Measurements from ENCODE around the gene MLLT3.

The MLLT3 gene

DNA sequence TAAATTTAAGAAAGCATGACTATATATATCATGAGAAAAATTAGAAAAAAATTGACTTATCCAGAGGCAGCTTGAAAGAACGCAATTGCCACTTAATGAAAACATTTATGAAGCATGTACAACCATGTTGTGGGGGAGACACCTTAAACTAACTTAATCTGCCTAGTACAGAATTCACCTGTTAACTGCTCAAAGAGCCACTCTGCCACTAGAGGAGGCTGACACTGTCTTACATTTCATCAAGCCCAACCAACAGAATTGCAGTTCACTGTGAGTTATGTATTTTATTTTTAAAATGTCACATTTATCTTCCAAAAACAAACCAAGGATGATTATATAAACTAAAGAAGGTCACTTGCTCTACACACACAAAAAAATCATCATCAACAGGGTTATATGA, 252.9 kb downstream of the MLLT3 start:
- DNase-seq: no peak

- DNase-seq: no peak
Observed at GRCh38 chr9:20367855-20368254, 254.4 kb downstream of the MLLT3 start.

DNA sequence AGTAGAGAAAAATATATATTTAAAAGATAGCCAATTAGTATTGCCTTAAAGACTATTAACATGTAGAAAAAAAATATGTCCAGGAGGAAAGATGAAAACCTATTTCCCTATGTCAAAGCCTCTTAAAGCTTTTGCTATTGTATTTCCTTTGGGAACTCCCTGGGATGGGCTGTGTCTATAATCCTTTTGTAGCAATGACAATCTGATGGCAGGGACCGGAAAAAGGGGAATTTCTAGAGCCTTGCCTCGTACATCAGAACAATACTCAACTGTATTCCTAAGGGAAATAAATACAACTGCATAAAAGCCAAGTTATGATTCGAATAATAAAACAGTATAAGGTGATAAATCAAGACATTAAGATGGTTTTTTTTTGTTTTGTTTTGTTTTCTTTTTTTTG, 257.3 kb downstream of the MLLT3 start:
- no peak for DNase-seq

- no peak for DNase-seq
Observed at GRCh38 chr9:20363233-20363632, 259.1 kb downstream of the MLLT3 start.

- no peak for DNase-seq
Observed at GRCh38 chr9:20361656-20362570, 260.4 kb downstream of the MLLT3 start.

- no peak for DNase-seq
Observed at GRCh38 chr9:20361229-20361628, 261.1 kb downstream of the MLLT3 start.

GRCh38 chr9:20358207-20358606, 264.1 kb downstream of the MLLT3 start:
- DNase-seq: no peak

GRCh38 chr9:20357037-20357432, 265.3 kb downstream of the MLLT3 start:
- no peak for DNase-seq

- peak in 3 of 4 experiments; percentile 8 to 27 (median 10) for DNase-seq
Observed at GRCh38 chr9:20356403-20357036, 265.8 kb downstream of the MLLT3 start.

- DNase-seq: no peak
Observed at GRCh38 chr9:20355022-20355421, 267.3 kb downstream of the MLLT3 start.

DNA sequence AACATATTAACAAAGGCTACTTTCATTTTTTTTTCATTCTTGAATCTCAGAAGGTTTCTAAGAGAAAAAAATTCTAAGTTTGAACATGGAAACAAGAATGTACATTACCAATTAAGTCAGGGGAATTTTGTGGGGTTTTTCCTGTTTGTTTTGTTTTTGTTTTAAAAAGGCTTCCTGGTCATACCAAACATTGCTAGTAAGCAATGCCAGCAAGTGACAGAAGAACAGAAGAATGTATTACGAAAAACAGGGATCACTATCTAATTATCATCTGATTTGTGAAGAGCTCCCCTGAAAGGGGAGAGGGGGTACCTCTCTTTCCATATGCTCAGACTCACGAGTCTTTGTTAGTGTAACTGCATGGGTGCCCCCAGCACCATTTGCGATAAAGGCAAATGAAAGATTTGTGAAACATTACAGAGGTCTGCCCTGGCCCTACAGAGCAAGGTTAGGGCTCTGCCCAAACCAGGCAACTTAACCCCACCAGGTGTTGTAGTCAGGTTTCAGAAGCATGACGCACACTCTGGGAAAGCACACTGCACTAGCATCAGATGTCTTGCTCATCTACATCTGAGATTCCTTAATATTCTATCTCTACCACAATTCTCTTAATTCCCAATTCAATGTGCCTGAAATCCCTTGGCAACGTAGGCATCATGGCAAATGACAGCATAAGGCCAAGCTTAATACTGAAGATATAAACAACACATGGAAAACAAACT, 268.2 kb downstream of the MLLT3 start:
- no peak for DNase-seq

- no peak for DNase-seq
Observed at GRCh38 chr9:20353524-20353923, 268.8 kb downstream of the MLLT3 start.

DNA sequence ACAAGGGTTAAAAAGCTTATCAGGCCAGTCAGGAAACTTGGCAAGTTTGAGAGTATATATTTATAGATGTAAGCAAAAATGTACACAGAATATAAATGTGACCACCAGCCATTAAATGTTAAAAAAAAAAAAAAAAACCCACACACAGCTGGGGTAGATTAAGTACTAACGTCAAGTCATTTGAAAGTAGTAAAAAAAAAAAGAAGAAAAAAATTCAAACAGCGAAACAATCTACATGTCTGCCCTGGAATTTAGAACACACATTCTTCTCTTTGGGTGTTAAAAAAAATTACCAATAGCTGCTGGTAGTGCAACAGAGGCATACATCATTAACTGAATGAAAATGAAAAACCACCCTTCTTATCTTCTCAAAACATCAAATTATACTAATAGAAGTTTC, 269.7 kb downstream of the MLLT3 start:
- DNase-seq: no peak

DNA sequence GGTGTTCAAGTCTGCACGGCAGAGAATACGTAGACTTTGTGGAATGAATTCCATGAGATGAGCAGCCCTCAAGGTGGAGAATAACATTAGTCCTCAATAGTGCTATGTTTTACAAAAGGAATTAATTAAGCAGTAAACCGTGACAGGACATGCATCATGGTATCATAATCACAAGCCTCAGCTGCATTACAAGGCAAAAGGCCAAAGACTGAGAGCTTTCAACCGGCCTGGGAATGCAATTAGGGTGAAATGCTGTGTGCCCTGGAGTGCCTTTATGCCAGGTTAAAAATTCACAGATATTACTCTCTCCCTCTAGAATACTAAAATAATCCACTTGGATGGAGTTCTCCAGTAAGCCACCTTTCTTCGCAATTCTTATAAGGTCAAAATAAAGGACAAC, 270.6 kb downstream of the MLLT3 start:
- DNase-seq: no peak

DNA sequence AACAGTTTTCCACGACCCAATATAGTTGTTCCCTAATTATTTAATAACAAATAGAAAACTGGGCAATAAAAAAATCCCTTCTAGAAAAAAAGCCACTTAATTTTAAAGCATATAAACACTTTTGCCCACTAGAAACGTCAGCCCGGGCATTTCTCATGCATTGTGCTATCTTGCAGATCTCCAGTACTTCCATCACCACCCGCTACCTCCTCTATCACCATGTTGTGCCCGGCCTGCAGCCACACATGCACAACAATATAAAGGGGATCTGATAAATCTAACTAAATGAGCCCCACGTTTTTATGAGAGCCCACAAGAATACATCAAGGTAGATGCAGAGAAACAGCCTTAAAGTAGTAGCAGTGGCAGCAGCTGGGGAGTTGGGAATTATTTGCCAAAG, 272.7 kb downstream of the MLLT3 start:
- DNase-seq: no peak

DNA sequence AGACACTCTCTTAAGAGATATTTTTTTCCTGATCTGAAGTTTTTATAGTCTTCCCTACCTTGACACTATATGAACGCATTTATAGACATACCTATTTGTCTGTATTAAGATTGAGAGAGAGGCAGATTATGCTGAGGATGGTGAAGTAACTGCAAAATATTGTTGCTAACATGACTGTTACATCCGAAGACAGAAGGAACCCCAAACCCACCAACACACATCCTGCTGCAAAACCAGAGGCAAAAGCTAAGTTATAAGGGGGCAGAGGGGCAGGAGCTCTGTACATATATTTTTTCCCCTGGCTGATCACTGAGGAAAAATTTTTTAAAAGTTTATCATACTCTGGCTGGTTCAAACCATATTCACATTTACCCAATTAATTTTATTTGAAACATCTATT, 279.0 kb downstream of the MLLT3 start:
- no peak for DNase-seq

DNA sequence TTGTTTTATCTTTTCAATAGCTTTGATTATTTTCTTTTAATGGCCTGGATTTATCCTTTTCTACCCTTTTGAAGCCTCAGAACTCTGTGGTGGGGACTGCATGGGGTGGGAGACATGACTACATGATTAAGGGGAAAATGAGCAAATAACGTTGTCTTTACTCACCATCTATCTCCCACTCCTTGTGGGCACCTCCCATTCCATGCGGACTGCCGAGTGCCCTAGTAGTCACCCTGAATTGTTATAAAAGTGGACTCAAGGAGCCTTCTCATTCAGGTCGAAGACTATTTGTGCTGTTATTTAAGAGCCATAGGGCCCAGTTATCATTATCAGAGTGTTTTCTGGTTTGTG, 281.8 kb downstream of the MLLT3 start:
- no peak for DNase-seq

DNA sequence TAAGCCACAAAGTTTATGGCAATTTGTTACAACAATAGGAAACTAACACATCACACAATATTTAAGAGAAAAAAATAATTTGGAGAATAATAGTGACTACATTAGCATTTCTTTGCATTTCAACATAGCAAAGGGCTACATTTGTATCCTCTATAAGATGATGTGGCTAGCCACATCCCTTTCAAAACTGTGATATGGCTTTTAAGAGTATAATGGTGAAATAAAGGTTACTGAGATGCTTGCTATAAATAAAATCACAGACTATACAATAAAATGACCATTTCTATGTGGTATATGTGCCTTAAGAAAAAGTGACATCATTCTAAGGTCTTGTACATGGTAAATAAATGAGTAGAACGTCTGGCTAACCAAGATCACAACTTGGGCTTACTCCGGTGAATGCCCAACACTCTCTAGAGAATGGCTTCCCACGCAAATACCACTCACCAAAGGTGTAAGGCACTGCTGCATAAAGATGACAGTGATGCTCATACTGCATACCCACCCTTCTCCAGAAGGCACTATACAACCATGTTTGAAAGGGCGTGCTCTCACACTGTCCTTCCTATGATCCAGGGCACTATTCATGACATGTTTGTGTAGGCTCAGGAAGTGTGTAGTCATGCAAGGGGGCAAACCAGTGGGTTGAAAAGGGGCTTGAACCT, 286.5 kb downstream of the MLLT3 start:
- DNase-seq: no peak

- DNase-seq: no peak
Observed at GRCh38 chr9:20333991-20334390, 288.3 kb downstream of the MLLT3 start.

- DNase-seq: no peak
Observed at GRCh38 chr9:20331095-20331685, 291.1 kb downstream of the MLLT3 start.

DNA sequence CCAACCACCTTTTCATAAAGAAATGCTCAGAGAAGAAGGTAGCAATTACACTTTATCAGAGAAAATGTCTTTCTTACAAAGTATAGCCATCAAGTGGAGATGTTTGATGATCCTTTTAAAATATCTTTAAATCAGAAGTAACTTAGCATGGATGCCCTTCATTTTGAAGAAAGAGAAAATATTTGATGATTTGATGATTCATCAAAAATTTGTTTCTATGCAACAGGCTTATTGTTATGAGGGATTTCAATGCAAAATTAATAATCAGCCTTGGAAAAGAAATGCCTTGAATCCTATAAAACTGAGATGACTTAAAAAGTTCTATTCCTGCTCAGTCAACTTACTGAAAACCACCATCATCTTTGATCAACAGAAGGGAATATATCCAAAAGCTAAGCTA, 291.6 kb downstream of the MLLT3 start:
- DNase-seq: no peak

- no peak for DNase-seq
Observed at GRCh38 chr9:20326516-20326915, 295.8 kb downstream of the MLLT3 start.

GRCh38 chr9:20325008-20325407, 297.3 kb downstream of the MLLT3 start:
- DNase-seq: no peak

Data from activated CD4-positive, CD25-positive, alpha-beta regulatory T cell (primary cell).